ENCODE results near the gene FMN2.

DNA sequence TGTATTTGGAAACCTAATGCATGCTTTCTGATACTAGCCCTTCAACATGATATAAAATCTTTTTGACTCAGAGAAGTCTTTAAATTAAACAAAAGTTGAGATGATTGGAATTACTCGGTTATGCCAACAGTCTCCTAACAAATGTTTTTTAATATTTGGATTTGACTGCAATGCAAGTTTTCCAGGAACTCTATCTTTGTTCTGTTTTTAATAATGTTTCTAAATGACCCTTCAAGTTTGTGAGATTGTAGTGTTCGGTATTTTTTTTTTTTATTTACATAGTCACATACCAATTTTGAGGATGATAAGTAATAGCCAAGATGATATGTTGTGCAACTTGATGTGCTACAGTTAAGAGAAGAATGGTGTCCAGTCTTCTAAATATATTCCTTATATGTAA, 258.0 kb downstream of the FMN2 start:
- TF ChIP-seq GLIS3 (CRISPR knock-in tag; IDR thresholded peaks at IDR 0.05) (no peak), ARNTL (CRISPR knock-in tag; IDR thresholded peaks at IDR 0.05; ENCODE audit: borderline replicate concordance, low read depth) (no peak), ZFP30 (CRISPR knock-in tag; IDR thresholded peaks at IDR 0.05) (no peak), ZFP3 (CRISPR knock-in tag; IDR thresholded peaks at IDR 0.05) (no peak), ZC3H10 (CRISPR knock-in tag; IDR thresholded peaks at IDR 0.05) (no peak), RARB (CRISPR knock-in tag; IDR thresholded peaks at IDR 0.05) (no peak), ZNF8 (CRISPR knock-in tag; IDR thresholded peaks at IDR 0.05) (no peak)
- TF ChIP-seq, protein P1, sequence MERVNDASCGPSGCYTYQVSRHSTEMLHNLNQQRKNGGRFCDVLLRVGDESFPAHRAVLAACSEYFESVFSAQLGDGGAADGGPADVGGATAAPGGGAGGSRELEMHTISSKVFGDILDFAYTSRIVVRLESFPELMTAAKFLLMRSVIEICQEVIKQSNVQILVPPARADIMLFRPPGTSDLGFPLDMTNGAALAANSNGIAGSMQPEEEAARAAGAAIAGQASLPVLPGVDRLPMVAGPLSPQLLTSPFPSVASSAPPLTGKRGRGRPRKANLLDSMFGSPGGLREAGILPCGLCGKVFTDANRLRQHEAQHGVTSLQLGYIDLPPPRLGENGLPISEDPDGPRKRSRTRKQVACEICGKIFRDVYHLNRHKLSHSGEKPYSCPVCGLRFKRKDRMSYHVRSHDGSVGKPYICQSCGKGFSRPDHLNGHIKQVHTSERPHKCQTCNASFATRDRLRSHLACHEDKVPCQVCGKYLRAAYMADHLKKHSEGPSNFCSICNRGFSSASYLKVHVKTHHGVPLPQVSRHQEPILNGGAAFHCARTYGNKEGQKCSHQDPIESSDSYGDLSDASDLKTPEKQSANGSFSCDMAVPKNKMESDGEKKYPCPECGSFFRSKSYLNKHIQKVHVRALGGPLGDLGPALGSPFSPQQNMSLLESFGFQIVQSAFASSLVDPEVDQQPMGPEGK (CRISPR knock-in tag; IDR thresholded peaks at IDR 0.05; ENCODE audit: borderline replicate concordance) = no peak
- TF ChIP-seq, protein P2, sequence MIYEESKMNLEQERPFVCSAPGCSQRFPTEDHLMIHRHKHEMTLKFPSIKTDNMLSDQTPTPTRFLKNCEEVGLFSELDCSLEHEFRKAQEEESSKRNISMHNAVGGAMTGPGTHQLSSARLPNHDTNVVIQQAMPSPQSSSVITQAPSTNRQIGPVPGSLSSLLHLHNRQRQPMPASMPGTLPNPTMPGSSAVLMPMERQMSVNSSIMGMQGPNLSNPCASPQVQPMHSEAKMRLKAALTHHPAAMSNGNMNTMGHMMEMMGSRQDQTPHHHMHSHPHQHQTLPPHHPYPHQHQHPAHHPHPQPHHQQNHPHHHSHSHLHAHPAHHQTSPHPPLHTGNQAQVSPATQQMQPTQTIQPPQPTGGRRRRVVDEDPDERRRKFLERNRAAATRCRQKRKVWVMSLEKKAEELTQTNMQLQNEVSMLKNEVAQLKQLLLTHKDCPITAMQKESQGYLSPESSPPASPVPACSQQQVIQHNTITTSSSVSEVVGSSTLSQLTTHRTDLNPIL (CRISPR knock-in tag; IDR thresholded peaks at IDR 0.05; ENCODE audit: low read depth) = no peak
